Lower leg skin (tissue), 4 donors: ENCODE measurements around the gene SARNP. TPM values are rescaled to one million over a fixed set of nuclear protein-coding genes. Genes with fewer than 3 reads are reported as not detected.
"Not testable (repeated sequence)": the region's sequence is repeated elsewhere in the genome, so short reads cannot be mapped to it uniquely, and the experiment has no call there.

Experiments
- DNase-seq, 2 donors: peaks; one replicate each; pipeline ENCODE4 v3.0.0-alpha.2; 2019; ENCODE audit warnings: low spot score in 2 of 2
- H3K4me3 ChIP-seq: fragments of 200-600 bp; sonication (generic); 2 replicates; pipeline ENCODE4 v1.5.1; 2017; ENCODE audit warnings: mild to moderate bottlenecking, low read depth; ENCODE audit not compliant: poor library complexity, severe bottlenecking
- CTCF ChIP-seq, 3 donors: fragments of 450-650 bp; IDR thresholded peaks; one replicate each; pipeline ENCODE4 v1.5.1; 2016; ENCODE audit warnings: antibody characterized with exemption in 3 of 3, mild to moderate bottlenecking in 3 of 3, moderate library complexity in 2 of 3
- POLR2A ChIP-seq, 2 donors: fragments of 450-650 bp; IDR thresholded peaks; one replicate each; pipeline ENCODE4 v1.6.1; 2016 to 2017; ENCODE audit warnings: antibody characterized with exemption in 2 of 2, mild to moderate bottlenecking in 1 of 2, moderate library complexity in 1 of 2
- WGBS, 2 donors: methylation state at CpG; one replicate each; pipeline ENCODE4 v1.1.5; 2018; 5-methylcytosine and 5-hydroxymethylcytosine counted together
- intact Hi-C: fragments of 100-400 bp; cut with DNase I; formaldehyde crosslinking; loops from one replicate; pipeline ENCODE4 v1.15.0; 2023; ENCODE audit warnings: low total_unique reads
- total RNA-seq, 4 donors: library from RNA; depleted of rRNA; stranded (reverse); fragments of >200 nt; gene quantifications; one replicate each; pipeline ENCODE4 v1.1.0, GENCODE V29; 2016

SARNP gene
- total RNA-seq, 4 donors from 2014 or later: 36.8 to 62.1 (median 59.6) TPM

GRCh38 chr12:55842681-55843429 is 25.3 kb upstream of the SARNP start, which contains the start of gene MMP19:
TSS of gene MMP19 (minus strand) at chr12:55842936. CDS start at chr12:55842830, 106 bp downstream.
- intact Hi-C loops: no loop called here
- H3K4me3 ChIP-seq: peak within 1 kb of the TSS; percentile 19
- DNase-seq: no peak
- 41 to 44% methylated on average over 10 of the region's 10 CpGs for WGBS, 2 donors
- no peak for TF ChIP-seq POLR2A (IDR thresholded peaks at IDR 0.05)
- TF ChIP-seq CTCF (IDR thresholded peaks at IDR 0.05): no peak

GRCh38 chr12:55840581-55841351 is 23.2 kb upstream of the SARNP start:
- no peak overlapping the region for H3K4me3 ChIP-seq
- 92 to 93% methylated on average over 11 of the region's 11 CpGs for WGBS, 2 donors
- TF ChIP-seq POLR2A (IDR thresholded peaks at IDR 0.05) (no peak), CTCF (IDR thresholded peaks at IDR 0.05) (no peak)
- intact Hi-C loops: no loop called here
- no peak for DNase-seq

- 80 to 86% methylated on average over 11 of the region's 11 CpGs for WGBS, 2 donors
- no peak for DNase-seq
- no peak for TF ChIP-seq POLR2A (IDR thresholded peaks at IDR 0.05)
- TF ChIP-seq CTCF (IDR thresholded peaks at IDR 0.05): no peak
- no peak overlapping the region for H3K4me3 ChIP-seq
- intact Hi-C loops: loop anchor here (10.0 kb wide), 1 partner anchor 85 kb away; the partner anchor contains the start of gene PYM1
These were observed 22.0 kb upstream of the SARNP start for GRCh38 chr12:55839345-55840140.

GRCh38 chr12:55838361-55838760 is 20.8 kb upstream of the SARNP start:
- TF ChIP-seq CTCF (IDR thresholded peaks at IDR 0.05): no peak
- TF ChIP-seq POLR2A (IDR thresholded peaks at IDR 0.05): no peak
- no peak for DNase-seq
- no peak overlapping the region for H3K4me3 ChIP-seq
- intact Hi-C loops: loop anchor here (10.0 kb wide), 1 partner anchor 86 kb away; the partner anchor contains the start of gene PYM1
- WGBS, 2 donors: 95 to 96% methylated on average over 3 of the region's 3 CpGs

GRCh38 chr12:55834400-55834799 is 16.9 kb upstream of the SARNP start:
- H3K4me3 ChIP-seq, DNase-seq: not testable (repeated sequence)
- WGBS, 2 donors: 82 to 95% methylated on average over 5 of the region's 6 CpGs
- intact Hi-C loops: loop anchor here (10.0 kb wide), 1 partner anchor 90 kb away; the partner anchor contains the start of gene PYM1
